Fibroblast of skin of abdomen (primary cell): ENCODE measurements around the gene NDUFA3.

Experiments used
- DNase-seq: peaks from one replicate; pipeline ENCODE4 v3.0.0-alpha.2; 2013

NDUFA3 gene

GRCh38 chr19:54108496-54108895, 5.8 kb downstream of the NDUFA3 start:
- no peak for DNase-seq

- no peak for DNase-seq
Measured at GRCh38 chr19:54109651-54110050, 7.0 kb downstream of the NDUFA3 start.

GRCh38 chr19:54114340-54115108, 11.9 kb downstream of the NDUFA3 start:
- no peak for DNase-seq

GRCh38 chr19:54115109-54116063, 12.7 kb downstream of the NDUFA3 start, which contains the start of the genes PRPF31 and TFPT:
Gene PRPF31, plus strand, starts transcription at chr19:54115754. Its CDS starts 2,525 bp downstream, at chr19:54118279.
Gene TFPT, minus strand, starts transcription at chr19:54115657. Its CDS starts 388 bp downstream, at chr19:54115269.
- DNase-seq: peak; percentile 98

- no peak for DNase-seq
Measured at GRCh38 chr19:54121259-54121658, 18.6 kb downstream of the NDUFA3 start.

GRCh38 chr19:54123682-54124081, 21.0 kb downstream of the NDUFA3 start:
- no peak for DNase-seq

- DNase-seq: no peak
Measured at GRCh38 chr19:54124393-54124792, 21.7 kb downstream of the NDUFA3 start.

- no peak for DNase-seq
Measured at GRCh38 chr19:54125713-54126112, 23.1 kb downstream of the NDUFA3 start.

GRCh38 chr19:54127688-54128440, 25.2 kb downstream of the NDUFA3 start:
- DNase-seq: no peak

GRCh38 chr19:54128441-54128725, 25.7 kb downstream of the NDUFA3 start:
- no peak for DNase-seq

- DNase-seq: no peak
Measured at GRCh38 chr19:54128796-54129616, 26.4 kb downstream of the NDUFA3 start.

- no peak for DNase-seq
Measured at GRCh38 chr19:54129617-54129996, 27.0 kb downstream of the NDUFA3 start.

- peak; percentile 60 for DNase-seq
Measured at GRCh38 chr19:54133312-54133956, 30.8 kb downstream of the NDUFA3 start.

- no peak for DNase-seq
Measured at GRCh38 chr19:54133957-54134590, 31.4 kb downstream of the NDUFA3 start.

- DNase-seq: no peak
Measured at GRCh38 chr19:54136086-54136863, 33.6 kb downstream of the NDUFA3 start.

- DNase-seq: peak; percentile 100
Measured at GRCh38 chr19:54136864-54137698, 34.4 kb downstream of the NDUFA3 start.

GRCh38 chr19:54137699-54138488, 35.2 kb downstream of the NDUFA3 start, which contains the start of gene CNOT3:
Gene CNOT3, plus strand, starts transcription at chr19:54137762. Its CDS starts 5,217 bp downstream, at chr19:54142979.
- no peak for DNase-seq
